GM18867 (cell line): Measurements from ENCODE around the gene PLCD3.

Experiments
- ATAC-seq: cut with Tn5 transposase; IDR thresholded peaks from one replicate; pipeline ENCODE4 v1.9.1; 2021; ENCODE audit warnings: mild to moderate bottlenecking, moderate library complexity; ENCODE audit not compliant: unreplicated experiment

Gene PLCD3

GRCh38 chr17:45118691-45119090, 13.6 kb downstream of the PLCD3 start:
- ATAC-seq, result no peak

GRCh38 chr17:45117848-45118646, 14.3 kb downstream of the PLCD3 start:
- ATAC-seq, result no peak

- no peak for ATAC-seq
These were observed 15.0 kb downstream of the PLCD3 start for GRCh38 chr17:45117334-45117733.

GRCh38 chr17:45116434-45117016, 15.8 kb downstream of the PLCD3 start:
- no peak for ATAC-seq

GRCh38 chr17:45115871-45116270, 16.4 kb downstream of the PLCD3 start:
- no peak for ATAC-seq

- no peak for ATAC-seq
These were observed 17.2 kb downstream of the PLCD3 start for GRCh38 chr17:45115015-45115625.

- no peak for ATAC-seq
These were observed 18.0 kb downstream of the PLCD3 start for GRCh38 chr17:45114117-45114932.

GRCh38 chr17:45113424-45113754, 18.9 kb downstream of the PLCD3 start:
- ATAC-seq, result no peak

GRCh38 chr17:45112559-45113423, 19.5 kb downstream of the PLCD3 start:
- no peak for ATAC-seq

GRCh38 chr17:45111850-45112249, 20.5 kb downstream of the PLCD3 start:
- no peak for ATAC-seq

GRCh38 chr17:45110676-45111611, 21.4 kb downstream of the PLCD3 start:
- ATAC-seq, result no peak

GRCh38 chr17:45108595-45109521, 23.5 kb downstream of the PLCD3 start:
- no peak for ATAC-seq

GRCh38 chr17:45108051-45108450, 24.3 kb downstream of the PLCD3 start:
- ATAC-seq, result no peak

- no peak for ATAC-seq
These were observed 24.9 kb downstream of the PLCD3 start for GRCh38 chr17:45107293-45108010.

- ATAC-seq, result no peak
These were observed 25.7 kb downstream of the PLCD3 start for GRCh38 chr17:45106582-45106981.

- ATAC-seq, result no peak
These were observed 26.2 kb downstream of the PLCD3 start for GRCh38 chr17:45106096-45106495.

GRCh38 chr17:45104907-45105624, 27.2 kb downstream of the PLCD3 start:
- ATAC-seq, result no peak
